ENCODE data around the gene CLCN7.

The CLCN7 gene

DNA sequence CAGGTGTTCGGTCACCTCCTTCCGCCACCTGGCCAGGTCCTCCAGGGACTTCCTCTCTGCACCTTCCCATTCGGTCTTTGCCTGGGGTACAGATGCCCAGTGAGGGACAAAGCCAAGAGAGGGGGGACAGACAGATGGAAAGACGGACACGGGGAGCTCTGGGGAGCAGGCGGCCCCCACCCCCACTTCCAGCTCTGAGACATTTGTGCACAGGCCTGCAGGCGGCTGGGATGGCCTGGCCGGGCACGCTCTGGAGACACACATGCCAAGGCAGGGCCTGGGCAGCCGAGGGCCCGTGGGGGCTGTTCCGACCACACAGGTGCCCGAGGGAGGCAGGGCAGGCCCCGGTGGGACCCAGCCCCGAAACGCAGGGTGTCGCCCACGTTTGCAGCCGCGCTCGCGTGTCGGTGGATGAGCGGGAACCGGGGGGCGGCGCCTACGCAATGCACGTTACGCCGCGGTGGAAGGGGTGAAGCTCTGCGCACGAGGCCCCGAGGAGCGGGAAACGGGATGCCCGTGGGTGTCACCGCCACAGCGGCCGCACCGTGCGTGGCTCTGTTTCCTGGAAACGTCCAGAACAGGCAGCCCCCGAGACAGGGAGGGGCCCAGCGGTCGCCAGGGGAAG is 38.0 kb downstream of the CLCN7 start:
- Histone ChIP-seq H2AFZ (ENCODE audit: low read length) (peak overlapping the region; percentile 56), H3K9me3 (replicated peaks in 1 of 2; ENCODE audit: control insufficient read depth in 2 of 2, insufficient read depth in 1 of 2, low read depth in 1 of 2, low read length in 2 of 2) (no peaks in the 10 kb centered on the region), H4K8ac (ENCODE audit: low read depth, low read length) (no peak overlapping the region), H2BK15ac (ENCODE audit: low read length) (peak overlapping the region; percentile 43), H2AK5ac (ENCODE audit: low read depth, low read length) (peak overlapping the region; percentile 88), H3K79me1 (ENCODE audit: low read depth, low read length) (no peaks in the 10 kb centered on the region), H3K4me2 (ENCODE audit: insufficient read depth, low read length, poor library complexity, severe bottlenecking) (no peak overlapping the region), H3K9ac (ENCODE audit: low read depth, low read length, poor library complexity) (no peak overlapping the region), H3K18ac (ENCODE audit: low read length) (no peak overlapping the region), H3K23ac (ENCODE audit: low read depth, low read length, poor library complexity) (peak overlapping the region; percentile 80), H3K4me3 (ENCODE audit: low read length in 2 of 2) (no peak overlapping the region), H2BK12ac (ENCODE audit: low read length) (no peak overlapping the region), H4K91ac (ENCODE audit: low read depth, low read length, poor library complexity) (no peak overlapping the region), H3K36me3 (replicated peaks in 1 of 2; ENCODE audit: control insufficient read depth in 2 of 2, insufficient read depth in 2 of 2, low read length in 2 of 2) (no peaks in the 10 kb centered on the region), H3K4me1 (ENCODE audit: control insufficient read depth in 2 of 2, insufficient read depth in 1 of 2, low read depth in 1 of 2, low read length in 2 of 2) (peaks cover 0 to 10% of the 10 kb centered on the region in 2 donors), H3K4ac (ENCODE audit: low read length) (no peak overlapping the region), H3K27me3 (ENCODE audit: control insufficient read depth in 3 of 3, insufficient read depth in 3 of 3, low read depth in 1 of 3, low read length in 3 of 3) (no peaks in the 10 kb centered on the region), H2BK5ac (ENCODE audit: low read length) (peak overlapping the region; percentile 66), H3K14ac (ENCODE audit: low read length) (no peak overlapping the region), H3K27ac (replicated peaks; ENCODE audit: low read length) (no peak overlapping the region), H2BK120ac (ENCODE audit: low read depth, low read length) (no peak overlapping the region)
- no CpG with 5 or more reads among the region's 47 CpGs for WGBS, 2 donors (ENCODE audit: extremely low coverage in 2 of 2, insufficient read length in 2 of 2, insufficient replicate concordance in 1 of 2)
- DNase-seq (ENCODE audit: low spot score) = no peak

GRCh38 chr16:1435921-1436697 is 38.7 kb downstream of the CLCN7 start:
- H3K23ac ChIP-seq (ENCODE audit: low read depth, low read length, poor library complexity) = peak overlapping the region; percentile 65
- H2BK15ac ChIP-seq (ENCODE audit: low read length) = peak overlapping the region; percentile 81
- no peak overlapping the region for H3K27ac ChIP-seq (replicated peaks; ENCODE audit: low read length)
- no peaks in the 10 kb centered on the region for H3K79me1 ChIP-seq (ENCODE audit: low read depth, low read length)
- no peaks in the 10 kb centered on the region for H3K36me3 ChIP-seq (replicated peaks in 1 of 2; ENCODE audit: control insufficient read depth in 2 of 2, insufficient read depth in 2 of 2, low read length in 2 of 2)
- no peak overlapping the region for H3K4me2 ChIP-seq (ENCODE audit: insufficient read depth, low read length, poor library complexity, severe bottlenecking)
- H2BK120ac ChIP-seq (ENCODE audit: low read depth, low read length) = no peak overlapping the region
- H3K18ac ChIP-seq (ENCODE audit: low read length) = peak overlapping the region; percentile 57
- no peak for DNase-seq (ENCODE audit: low spot score)
- H2AFZ ChIP-seq (ENCODE audit: low read length) = peak overlapping the region; percentile 61
- no peak overlapping the region for H3K4ac ChIP-seq (ENCODE audit: low read length)
- no CpG with 5 or more reads among the region's 32 CpGs for WGBS, 2 donors (ENCODE audit: extremely low coverage in 2 of 2, insufficient read length in 2 of 2, insufficient replicate concordance in 1 of 2)
- H4K91ac ChIP-seq (ENCODE audit: low read depth, low read length, poor library complexity) = no peak overlapping the region
- H3K4me3 ChIP-seq (ENCODE audit: low read length in 2 of 2) = no peak overlapping the region
- no peaks in the 10 kb centered on the region for H3K9me3 ChIP-seq (replicated peaks in 1 of 2; ENCODE audit: control insufficient read depth in 2 of 2, insufficient read depth in 1 of 2, low read depth in 1 of 2, low read length in 2 of 2)
- peak overlapping the region; percentile 56 for H2AK5ac ChIP-seq (ENCODE audit: low read depth, low read length)
- H3K27me3 ChIP-seq (ENCODE audit: control insufficient read depth in 3 of 3, insufficient read depth in 3 of 3, low read depth in 1 of 3, low read length in 3 of 3) = no peaks in the 10 kb centered on the region
- H3K9ac ChIP-seq (ENCODE audit: low read depth, low read length, poor library complexity) = peak overlapping the region; percentile 44
- no peak overlapping the region for H4K8ac ChIP-seq (ENCODE audit: low read depth, low read length)
- H3K4me1 ChIP-seq (ENCODE audit: control insufficient read depth in 2 of 2, insufficient read depth in 1 of 2, low read depth in 1 of 2, low read length in 2 of 2) = peaks cover 0 to 12% of the 10 kb centered on the region in 2 donors
- H3K14ac ChIP-seq (ENCODE audit: low read length) = no peak overlapping the region
- no peak overlapping the region for H2BK12ac ChIP-seq (ENCODE audit: low read length)
- peak overlapping the region; percentile 66 for H2BK5ac ChIP-seq (ENCODE audit: low read length)

DNA sequence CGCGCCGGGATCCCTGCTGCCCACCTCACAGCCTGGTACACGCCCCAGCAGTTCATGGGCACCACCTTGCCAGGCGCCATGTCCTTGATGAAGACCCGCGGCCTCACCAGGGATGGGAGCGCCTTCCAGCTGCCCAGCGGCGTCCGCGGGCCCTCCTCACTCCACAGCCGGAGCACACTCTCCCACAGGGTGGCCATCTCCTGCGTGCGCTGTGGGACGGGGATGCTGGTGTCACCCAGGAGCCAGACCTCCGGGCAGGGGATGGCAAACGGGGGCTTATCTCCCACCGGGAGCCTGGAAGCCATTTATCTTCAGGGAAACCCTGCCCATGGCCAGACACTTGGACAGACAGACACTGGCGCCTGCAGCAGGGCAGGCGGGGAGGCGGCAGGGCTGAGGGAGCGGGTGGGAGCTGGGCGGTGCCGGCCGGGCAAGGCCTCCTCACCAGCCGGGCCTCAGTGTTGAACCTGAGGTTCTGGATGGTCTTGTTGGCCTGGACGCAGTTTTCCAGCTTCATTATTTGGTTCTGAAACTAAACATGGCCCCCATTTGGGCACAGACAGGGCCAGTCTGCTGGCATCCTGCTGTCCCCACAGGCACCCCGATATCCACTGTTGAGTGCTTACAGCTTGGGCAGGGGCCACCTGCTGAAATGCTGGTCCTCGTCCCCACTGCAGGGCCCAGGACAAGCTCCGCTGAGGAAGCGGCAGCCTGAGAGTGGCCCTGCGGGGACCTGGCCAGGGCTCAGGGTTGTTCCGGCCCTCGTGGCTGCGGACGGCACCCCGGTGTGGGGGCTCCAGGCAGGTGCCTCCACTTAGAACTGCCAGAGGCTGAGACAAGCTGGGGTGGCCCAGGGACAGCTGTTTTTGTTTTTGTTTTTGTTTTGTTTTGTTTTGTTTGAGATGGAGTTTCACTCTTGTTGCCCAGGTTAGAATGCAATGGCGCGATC is 39.9 kb downstream of the CLCN7 start:
- Histone ChIP-seq H3K79me1 (ENCODE audit: low read depth, low read length) (no peaks in the 10 kb centered on the region), H2BK12ac (ENCODE audit: low read length) (peak overlapping the region; percentile 10), H3K18ac (ENCODE audit: low read length) (peak overlapping the region; percentile 57), H3K4me1 (ENCODE audit: control insufficient read depth in 2 of 2, insufficient read depth in 1 of 2, low read depth in 1 of 2, low read length in 2 of 2) (peaks cover 0 to 23% of the 10 kb centered on the region in 2 donors), H3K4me3 (ENCODE audit: low read length in 2 of 2) (no peak overlapping the region), H2BK120ac (ENCODE audit: low read depth, low read length) (no peak overlapping the region), H2BK15ac (ENCODE audit: low read length) (peak overlapping the region; percentile 81), H3K27me3 (ENCODE audit: control insufficient read depth in 3 of 3, insufficient read depth in 3 of 3, low read depth in 1 of 3, low read length in 3 of 3) (no peaks in the 10 kb centered on the region), H4K91ac (ENCODE audit: low read depth, low read length, poor library complexity) (no peak overlapping the region), H2AK5ac (ENCODE audit: low read depth, low read length) (peak overlapping the region; percentile 56), H3K27ac (replicated peaks; ENCODE audit: low read length) (no peak overlapping the region), H2AFZ (ENCODE audit: low read length) (peak overlapping the region; percentile 11), H2BK5ac (ENCODE audit: low read length) (peak overlapping the region; percentile 53), H3K9ac (ENCODE audit: low read depth, low read length, poor library complexity) (no peak overlapping the region), H3K4me2 (ENCODE audit: insufficient read depth, low read length, poor library complexity, severe bottlenecking) (no peak overlapping the region), H4K8ac (ENCODE audit: low read depth, low read length) (no peak overlapping the region), H3K9me3 (replicated peaks in 1 of 2; ENCODE audit: control insufficient read depth in 2 of 2, insufficient read depth in 1 of 2, low read depth in 1 of 2, low read length in 2 of 2) (no peaks in the 10 kb centered on the region), H3K14ac (ENCODE audit: low read length) (peak overlapping the region; percentile 71), H3K4ac (ENCODE audit: low read length) (peak overlapping the region; percentile 53), H3K23ac (ENCODE audit: low read depth, low read length, poor library complexity) (peak overlapping the region; percentile 55), H3K36me3 (replicated peaks in 1 of 2; ENCODE audit: control insufficient read depth in 2 of 2, insufficient read depth in 2 of 2, low read length in 2 of 2) (no peaks in the 10 kb centered on the region)
- no peak for DNase-seq (ENCODE audit: low spot score)
- WGBS, 2 donors (ENCODE audit: extremely low coverage in 2 of 2, insufficient read length in 2 of 2, insufficient replicate concordance in 1 of 2) = no CpG with 5 or more reads among the region's 40 CpGs

Measured in neuronal stem cell (in vitro differentiated cells).